Kidney epithelial cell (primary cell): Measurements from ENCODE around the gene MDK. TPM values are rescaled to one million over a fixed set of nuclear protein-coding genes. Genes with fewer than 3 reads are reported as not detected.

Source experiments
- DNase-seq: peaks from one replicate; pipeline ENCODE4 v3.0.0-alpha.2; 2010; ENCODE audit warnings: low read depth
- H3K27me3 ChIP-seq: 2 replicates; pipeline ENCODE4 v1.6.0; 2011; ENCODE audit warnings: low read length; ENCODE audit not compliant: control insufficient read depth, insufficient read depth
- H3K36me3 ChIP-seq: 2 replicates; pipeline ENCODE4 v1.5.1; 2011; ENCODE audit warnings: low read length; ENCODE audit not compliant: control insufficient read depth, insufficient read depth
- H3K4me3 ChIP-seq: 2 replicates; pipeline ENCODE4 v1.5.1; 2011; ENCODE audit warnings: low read depth, mild to moderate bottlenecking, control low read depth, low read length
- total RNA-seq: library from RNA; depleted of rRNA; stranded (reverse); fragments of >200 nt; gene quantifications from 2 replicates; pipeline ENCODE4 v1.2.3, GENCODE V29; 2015
- TF ChIP-seq, protein P1 (sequence below): IDR thresholded peaks from 2 replicates; pipeline ENCODE4 v1.5.1; 2011; ENCODE audit warnings: mild to moderate bottlenecking, moderate library complexity, low read length, control low read depth, inconsistent platforms; ENCODE audit not compliant: insufficient read depth, poor library complexity, severe bottlenecking

MDK gene
- total RNA-seq, 1 donor from 2014 or later, result 805 TPM

DNA sequence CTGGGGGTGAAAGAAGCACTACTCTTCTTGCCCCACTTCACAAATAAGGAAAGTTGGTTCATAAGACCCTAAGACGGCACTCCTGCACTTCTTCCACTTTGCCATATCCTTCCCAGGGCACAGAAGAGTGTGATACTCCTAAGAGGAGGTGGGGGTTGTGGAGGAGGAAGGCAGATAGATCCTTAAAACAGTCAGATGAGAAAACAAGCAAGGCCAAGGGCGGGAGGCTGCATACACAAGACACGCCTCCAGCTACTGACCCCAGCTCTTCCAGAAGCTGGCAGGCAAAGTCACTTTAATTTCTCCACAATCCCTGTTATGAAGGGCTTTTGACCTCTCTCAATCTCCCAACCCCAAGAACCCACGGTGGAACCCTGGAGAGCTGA lies 11.8 kb downstream of the MDK start:
- Histone ChIP-seq H3K36me3 (no peaks in the 10 kb centered on the region), H3K27me3 (peaks cover 47% of the 10 kb centered on the region), H3K4me3 (no peak overlapping the region)
- DNase-seq, result no peak
- TF ChIP-seq, protein P1, sequence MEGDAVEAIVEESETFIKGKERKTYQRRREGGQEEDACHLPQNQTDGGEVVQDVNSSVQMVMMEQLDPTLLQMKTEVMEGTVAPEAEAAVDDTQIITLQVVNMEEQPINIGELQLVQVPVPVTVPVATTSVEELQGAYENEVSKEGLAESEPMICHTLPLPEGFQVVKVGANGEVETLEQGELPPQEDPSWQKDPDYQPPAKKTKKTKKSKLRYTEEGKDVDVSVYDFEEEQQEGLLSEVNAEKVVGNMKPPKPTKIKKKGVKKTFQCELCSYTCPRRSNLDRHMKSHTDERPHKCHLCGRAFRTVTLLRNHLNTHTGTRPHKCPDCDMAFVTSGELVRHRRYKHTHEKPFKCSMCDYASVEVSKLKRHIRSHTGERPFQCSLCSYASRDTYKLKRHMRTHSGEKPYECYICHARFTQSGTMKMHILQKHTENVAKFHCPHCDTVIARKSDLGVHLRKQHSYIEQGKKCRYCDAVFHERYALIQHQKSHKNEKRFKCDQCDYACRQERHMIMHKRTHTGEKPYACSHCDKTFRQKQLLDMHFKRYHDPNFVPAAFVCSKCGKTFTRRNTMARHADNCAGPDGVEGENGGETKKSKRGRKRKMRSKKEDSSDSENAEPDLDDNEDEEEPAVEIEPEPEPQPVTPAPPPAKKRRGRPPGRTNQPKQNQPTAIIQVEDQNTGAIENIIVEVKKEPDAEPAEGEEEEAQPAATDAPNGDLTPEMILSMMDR, result no peak

GRCh38 chr11:46393759-46394158 lies 12.3 kb downstream of the MDK start:
- TF ChIP-seq, protein P1, result no peak

DNA sequence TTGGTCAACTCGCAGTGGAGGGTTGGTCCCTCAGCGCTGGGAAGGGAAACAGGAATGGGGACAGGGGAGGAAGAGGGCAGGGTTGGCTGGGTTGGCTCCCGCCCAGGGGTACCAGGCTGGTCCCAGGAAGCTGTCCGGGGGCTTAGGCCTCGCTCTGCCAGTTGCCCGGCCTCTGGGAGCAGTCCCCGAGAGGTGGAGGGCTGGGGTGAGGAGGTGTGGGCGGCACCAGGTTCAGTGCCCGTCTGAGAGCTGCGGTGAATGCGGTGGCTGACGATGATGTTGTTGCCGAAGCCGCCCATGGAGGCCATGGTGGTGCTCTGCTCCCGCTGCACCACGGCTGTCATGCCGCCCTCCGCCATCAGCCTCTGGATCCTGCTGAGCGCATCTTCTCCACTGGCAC lies 16.1 kb downstream of the MDK start:
- no peak for DNase-seq
- peaks cover 6% of the 10 kb centered on the region for H3K27me3 ChIP-seq
- H3K36me3 ChIP-seq, result no peaks in the 10 kb centered on the region
- H3K4me3 ChIP-seq, result no peak overlapping the region
- TF ChIP-seq, protein P1, result no peak

More at GRCh38 chr11:46393759-46394158, 12.3 kb downstream of the MDK start:
- no peaks in the 10 kb centered on the region for H3K36me3 ChIP-seq
- peaks cover 42% of the 10 kb centered on the region for H3K27me3 ChIP-seq
- no peak for DNase-seq
- H3K4me3 ChIP-seq, result no peak overlapping the region

GRCh38 chr11:46402957-46403902 lies 21.8 kb downstream of the MDK start:
- Histone ChIP-seq H3K27me3 (no peaks in the 10 kb centered on the region), H3K4me3 (no peak overlapping the region), H3K36me3 (no peaks in the 10 kb centered on the region)
- no peak for DNase-seq
- TF ChIP-seq, protein P1, result no peak

GRCh38 chr11:46404476-46405017 lies 23.1 kb downstream of the MDK start:
- DNase-seq, result no peak
- Histone ChIP-seq H3K36me3 (no peaks in the 10 kb centered on the region), H3K27me3 (no peaks in the 10 kb centered on the region), H3K4me3 (no peak overlapping the region)
- TF ChIP-seq, protein P1, result no peak

GRCh38 chr11:46407635-46408034 lies 26.2 kb downstream of the MDK start:
- no peak overlapping the region for H3K4me3 ChIP-seq
- TF ChIP-seq, protein P1, result no peak
- H3K27me3 ChIP-seq, result no peaks in the 10 kb centered on the region
- peaks cover 2% of the 10 kb centered on the region for H3K36me3 ChIP-seq
- DNase-seq, result no peak
